ENCODE results near the gene SEC11A.

Gene SEC11A

GRCh38 chr15:84716036-84716732 lies at the start of gene SEC11A:
Gene SEC11A, minus strand, starts transcription at chr15:84716139. Its CDS starts 64 bp downstream, at chr15:84716075.
- TF ChIP-seq CTCF (IDR thresholded peaks at IDR 0.05), result no peak

DNA sequence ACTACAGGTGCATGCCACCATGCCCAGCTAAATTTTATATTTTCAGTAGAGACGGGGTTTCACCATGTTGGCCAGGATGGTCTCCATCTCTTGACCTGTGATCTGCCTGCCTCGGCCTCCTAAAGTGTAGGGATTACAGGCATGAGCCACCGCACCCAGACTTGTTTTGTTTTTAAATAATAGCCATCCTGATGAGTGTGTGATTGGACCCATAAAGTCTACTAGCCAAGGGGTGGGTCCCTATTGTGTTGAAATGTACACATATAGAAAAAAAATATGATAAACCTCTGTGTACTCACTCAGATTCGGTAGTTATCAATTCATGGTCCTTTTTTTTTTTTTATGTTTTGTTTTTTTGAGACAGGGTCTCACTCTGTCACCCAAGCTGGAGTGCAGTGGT lies 49.7 kb upstream of the SEC11A start:
- no peak for TF ChIP-seq CTCF (IDR thresholded peaks at IDR 0.05)

- TF ChIP-seq CTCF (IDR thresholded peaks at IDR 0.05), result no peak
Measured at GRCh38 chr15:84764989-84765388, 49.0 kb upstream of the SEC11A start.

GRCh38 chr15:84764585-84764984 lies 48.6 kb upstream of the SEC11A start:
- TF ChIP-seq CTCF (IDR thresholded peaks at IDR 0.05), result no peak

DNA sequence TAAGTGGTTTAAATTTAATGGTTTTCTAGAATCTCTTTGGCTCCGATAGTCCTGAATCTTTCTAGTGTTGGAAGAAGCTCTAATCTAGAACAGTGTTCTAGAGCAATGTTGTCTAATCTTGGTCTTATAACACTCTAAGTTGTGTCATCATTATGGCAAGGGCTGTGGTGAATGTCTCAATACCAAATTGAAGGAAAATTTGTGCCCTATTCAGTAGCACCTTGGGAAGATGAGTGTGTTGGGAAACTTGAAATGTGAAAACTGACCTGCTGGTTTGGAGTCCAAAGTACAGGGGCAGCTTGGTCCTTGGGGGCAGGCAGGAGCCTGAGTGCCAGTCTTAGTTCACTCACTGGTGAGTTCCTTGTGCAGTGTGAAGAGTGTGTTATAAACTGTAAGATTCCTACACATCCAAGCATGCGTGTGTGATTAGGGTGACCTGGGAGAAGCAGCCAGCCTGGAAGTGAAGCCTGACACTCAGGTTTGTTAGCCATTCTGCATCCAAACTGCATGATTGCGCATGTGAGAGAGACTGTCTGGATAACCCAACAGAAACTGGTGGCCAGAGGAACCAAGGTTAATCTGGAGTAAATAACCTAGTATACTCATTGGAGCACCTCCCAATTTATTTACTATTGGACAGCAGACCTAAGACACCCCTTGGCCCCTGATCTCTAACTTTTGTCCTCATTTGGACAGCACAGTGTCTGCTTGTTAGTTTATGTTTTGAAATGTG lies 47.1 kb upstream of the SEC11A start:
- TF ChIP-seq CTCF (IDR thresholded peaks at IDR 0.05), result no peak

GRCh38 chr15:84761607-84762131 lies 45.7 kb upstream of the SEC11A start:
- no peak for TF ChIP-seq CTCF (IDR thresholded peaks at IDR 0.05)

GRCh38 chr15:84760219-84760618 lies 44.3 kb upstream of the SEC11A start:
- no peak for TF ChIP-seq CTCF (IDR thresholded peaks at IDR 0.05)

All from LNCAP (cell line).